ENCODE results near the gene PLIN3. TPM values are rescaled to one million over a fixed set of nuclear protein-coding genes. Genes with fewer than 3 reads are reported as not detected.
"Not testable (repeated sequence)": the region's sequence is repeated elsewhere in the genome, so short reads cannot be mapped to it uniquely, and the experiment has no call there.

Gene PLIN3
- total RNA-seq, 1 donor from 2014 or later: 28.6 TPM

- H3K4me1 Mint-ChIP-seq: no peaks in the 10 kb centered on the region
- H3K4me3 Mint-ChIP-seq: no peak overlapping the region
- H3K27me3 Mint-ChIP-seq: no peaks in the 10 kb centered on the region
- intact Hi-C loops (cut with micrococcal nuclease): no loop called here
- H3K36me3 Mint-ChIP-seq (ENCODE audit: low read depth): no peaks in the 10 kb centered on the region
- no peak overlapping the region for H3K27ac Mint-ChIP-seq
- no peak for DNase-seq
- H3K9me3 Mint-ChIP-seq: no peaks in the 10 kb centered on the region
These were observed 10.5 kb upstream of the PLIN3 start for GRCh38 chr19:4877753-4878490.

- H3K27ac Mint-ChIP-seq: no peak overlapping the region
- no peaks in the 10 kb centered on the region for H3K36me3 Mint-ChIP-seq (ENCODE audit: low read depth)
- intact Hi-C loops (cut with micrococcal nuclease): no loop called here
- H3K4me3 Mint-ChIP-seq: no peak overlapping the region
- DNase-seq: no peak
- H3K27me3 Mint-ChIP-seq: no peaks in the 10 kb centered on the region
- H3K4me1 Mint-ChIP-seq: peaks cover 11% of the 10 kb centered on the region
- H3K9me3 Mint-ChIP-seq: no peaks in the 10 kb centered on the region
These were observed 6.5 kb upstream of the PLIN3 start for GRCh38 chr19:4873930-4874329.

GRCh38 chr19:4871711-4872110, 4.2 kb upstream of the PLIN3 start:
- H3K9me3 Mint-ChIP-seq: no peaks in the 10 kb centered on the region
- H3K27ac Mint-ChIP-seq: no peak overlapping the region
- peaks cover 20% of the 10 kb centered on the region for H3K4me1 Mint-ChIP-seq
- H3K36me3 Mint-ChIP-seq (ENCODE audit: low read depth): no peaks in the 10 kb centered on the region
- H3K27me3 Mint-ChIP-seq: no peaks in the 10 kb centered on the region
- DNase-seq: no peak
- intact Hi-C loops (cut with micrococcal nuclease): loop anchor here (1.0 kb wide), 2 partner anchors 40 to 160 kb away; no protein-coding TSS in a partner anchor
- no peak overlapping the region for H3K4me3 Mint-ChIP-seq

GRCh38 chr19:4870025-4870700, 2.7 kb upstream of the PLIN3 start:
- Mint-ChIP-seq H3K27me3 (no peaks in the 10 kb centered on the region), H3K4me3 (no peak overlapping the region), H3K36me3 (ENCODE audit: low read depth) (no peaks in the 10 kb centered on the region), H3K27ac (peak overlapping the region; percentile 67), H3K9me3 (no peaks in the 10 kb centered on the region), H3K4me1 (peaks cover 24% of the 10 kb centered on the region)
- no peak for DNase-seq
- intact Hi-C loops (cut with micrococcal nuclease): no loop called here

- H3K27ac Mint-ChIP-seq: peak overlapping the region; percentile 83
- intact Hi-C loops (cut with micrococcal nuclease): no loop called here
- no peaks in the 10 kb centered on the region for H3K27me3 Mint-ChIP-seq
- peak overlapping the region; percentile 85 for H3K4me3 Mint-ChIP-seq
- DNase-seq: no peak
- no peaks in the 10 kb centered on the region for H3K9me3 Mint-ChIP-seq
- H3K36me3 Mint-ChIP-seq (ENCODE audit: low read depth): no peaks in the 10 kb centered on the region
- peaks cover 28% of the 10 kb centered on the region for H3K4me1 Mint-ChIP-seq
These were observed 893 bp upstream of the PLIN3 start for GRCh38 chr19:4868286-4868834.

- DNase-seq: peak; percentile 86
- peak overlapping the region; percentile 41 for H3K27ac Mint-ChIP-seq
- H3K27me3 Mint-ChIP-seq: no peaks in the 10 kb centered on the region
- intact Hi-C loops (cut with micrococcal nuclease): loop anchor here (1.0 kb wide), 1 partner anchor 43 kb away; no protein-coding TSS in a partner anchor
- H3K4me1 Mint-ChIP-seq: peaks cover 24% of the 10 kb centered on the region
- no peaks in the 10 kb centered on the region for H3K36me3 Mint-ChIP-seq (ENCODE audit: low read depth)
- peak overlapping the region; percentile 85 for H3K4me3 Mint-ChIP-seq
- no peaks in the 10 kb centered on the region for H3K9me3 Mint-ChIP-seq
These were observed 657 bp downstream of the PLIN3 start for GRCh38 chr19:4866595-4867424.

- Mint-ChIP-seq H3K27ac (no peak overlapping the region), H3K9me3 (no peaks in the 10 kb centered on the region), H3K4me1 (peaks cover 4% of the 10 kb centered on the region), H3K4me3 (no peak overlapping the region), H3K27me3 (no peaks in the 10 kb centered on the region), H3K36me3 (ENCODE audit: low read depth) (peaks cover 5% of the 10 kb centered on the region)
- no peak for DNase-seq
- intact Hi-C loops (cut with micrococcal nuclease): no loop called here
These were observed 6.3 kb downstream of the PLIN3 start for GRCh38 chr19:4861147-4861546.

- DNase-seq: no peak
- Mint-ChIP-seq H3K9me3 (no peaks in the 10 kb centered on the region), H3K4me1 (peaks cover 4% of the 10 kb centered on the region), H3K36me3 (ENCODE audit: low read depth) (peaks cover 11% of the 10 kb centered on the region), H3K27me3 (no peaks in the 10 kb centered on the region), H3K27ac (no peak overlapping the region), H3K4me3 (no peak overlapping the region)
- intact Hi-C loops (cut with micrococcal nuclease): no loop called here
These were observed 7.8 kb downstream of the PLIN3 start for GRCh38 chr19:4859697-4860096.

- H3K36me3 Mint-ChIP-seq (ENCODE audit: low read depth): peaks cover 14% of the 10 kb centered on the region
- H3K27me3 Mint-ChIP-seq, H3K4me1 Mint-ChIP-seq: not testable (repeated sequence)
These were observed 11.0 kb downstream of the PLIN3 start for GRCh38 chr19:4856468-4856867.

GRCh38 chr19:4853506-4853905, 14.0 kb downstream of the PLIN3 start:
- H3K4me1 Mint-ChIP-seq; H3K9me3 Mint-ChIP-seq; intact Hi-C loops (cut with micrococcal nuclease); H3K27me3 Mint-ChIP-seq; DNase-seq; H3K27ac Mint-ChIP-seq; H3K4me3 Mint-ChIP-seq: not testable (repeated sequence)
- peaks cover 15% of the 10 kb centered on the region for H3K36me3 Mint-ChIP-seq (ENCODE audit: low read depth)

More at GRCh38 chr19:4856468-4856867, 11.0 kb downstream of the PLIN3 start:
- intact Hi-C loops (cut with micrococcal nuclease); H3K27ac Mint-ChIP-seq; H3K9me3 Mint-ChIP-seq; H3K4me3 Mint-ChIP-seq; DNase-seq: not testable (repeated sequence)

- Mint-ChIP-seq H3K4me1 (peaks cover 2% of the 10 kb centered on the region), H3K36me3 (ENCODE audit: low read depth) (peaks cover 15% of the 10 kb centered on the region), H3K27ac (no peak overlapping the region), H3K4me3 (no peak overlapping the region), H3K27me3 (no peaks in the 10 kb centered on the region), H3K9me3 (no peaks in the 10 kb centered on the region)
- DNase-seq: no peak
- intact Hi-C loops (cut with micrococcal nuclease): no loop called here
These were observed 15.0 kb downstream of the PLIN3 start for GRCh38 chr19:4852484-4852883.

- intact Hi-C loops (cut with micrococcal nuclease): loop anchor here (1.0 kb wide), 1 partner anchor 42 kb away; no protein-coding TSS in a partner anchor
- H3K4me3 Mint-ChIP-seq: no peak overlapping the region
- DNase-seq: peak; percentile 92
These were observed 15.7 kb downstream of the PLIN3 start for GRCh38 chr19:4851551-4852290.

GRCh38 chr19:4849019-4849418, 18.4 kb downstream of the PLIN3 start:
- DNase-seq: no peak
- Mint-ChIP-seq H3K9me3 (no peaks in the 10 kb centered on the region), H3K27ac (no peak overlapping the region), H3K4me1 (peaks cover 2% of the 10 kb centered on the region), H3K36me3 (ENCODE audit: low read depth) (peaks cover 13% of the 10 kb centered on the region), H3K27me3 (no peaks in the 10 kb centered on the region), H3K4me3 (no peak overlapping the region)
- intact Hi-C loops (cut with micrococcal nuclease): no loop called here

More at GRCh38 chr19:4851551-4852290, 15.7 kb downstream of the PLIN3 start:
- no peaks in the 10 kb centered on the region for H3K9me3 Mint-ChIP-seq
- peaks cover 12% of the 10 kb centered on the region for H3K36me3 Mint-ChIP-seq (ENCODE audit: low read depth)
- peaks cover 2% of the 10 kb centered on the region for H3K4me1 Mint-ChIP-seq
- H3K27me3 Mint-ChIP-seq: no peaks in the 10 kb centered on the region
- no peak overlapping the region for H3K27ac Mint-ChIP-seq
